GM19023 (cell line): ENCODE measurements around the gene SZT2.

Experiments used
- ATAC-seq: cut with Tn5 transposase; IDR thresholded peaks from one replicate; pipeline ENCODE4 v1.9.1; 2021; ENCODE audit warnings: mild to moderate bottlenecking, moderate library complexity; ENCODE audit not compliant: unreplicated experiment

The SZT2 gene

DNA sequence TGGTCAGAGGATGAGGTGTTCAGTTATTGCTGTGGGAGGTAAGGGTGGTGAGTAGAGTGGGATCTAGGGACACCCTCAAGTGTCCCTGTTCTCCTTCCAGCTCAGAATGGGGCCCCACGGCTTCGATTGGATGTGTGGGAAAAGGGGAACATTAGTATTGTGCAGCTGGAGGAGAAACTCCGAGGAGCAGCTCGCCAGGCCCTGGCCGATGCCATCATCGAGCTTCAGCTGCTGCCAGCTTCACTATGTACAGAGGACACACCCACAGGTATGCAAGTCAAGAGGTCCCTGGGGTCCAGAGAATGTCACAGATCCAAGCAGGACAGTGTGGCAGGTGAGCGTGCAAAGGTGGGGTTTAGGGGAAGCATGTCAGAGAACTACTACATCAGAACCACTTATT lies 50.1 kb downstream of the SZT2 start:
- no peak for ATAC-seq

GRCh38 chr1:43440358-43440757 lies 50.7 kb downstream of the SZT2 start:
- ATAC-seq, result no peak

- no peak for ATAC-seq
Measured at GRCh38 chr1:43441166-43441893, 51.6 kb downstream of the SZT2 start.

GRCh38 chr1:43441894-43442637 lies 52.4 kb downstream of the SZT2 start:
- no peak for ATAC-seq

GRCh38 chr1:43442756-43443155 lies 53.1 kb downstream of the SZT2 start:
- ATAC-seq, result no peak

- ATAC-seq, result no peak
Measured at GRCh38 chr1:43443197-43443946, 53.7 kb downstream of the SZT2 start.

- no peak for ATAC-seq
Measured at GRCh38 chr1:43444151-43444828, 54.6 kb downstream of the SZT2 start.

GRCh38 chr1:43444836-43445235 lies 55.1 kb downstream of the SZT2 start:
- no peak for ATAC-seq

DNA sequence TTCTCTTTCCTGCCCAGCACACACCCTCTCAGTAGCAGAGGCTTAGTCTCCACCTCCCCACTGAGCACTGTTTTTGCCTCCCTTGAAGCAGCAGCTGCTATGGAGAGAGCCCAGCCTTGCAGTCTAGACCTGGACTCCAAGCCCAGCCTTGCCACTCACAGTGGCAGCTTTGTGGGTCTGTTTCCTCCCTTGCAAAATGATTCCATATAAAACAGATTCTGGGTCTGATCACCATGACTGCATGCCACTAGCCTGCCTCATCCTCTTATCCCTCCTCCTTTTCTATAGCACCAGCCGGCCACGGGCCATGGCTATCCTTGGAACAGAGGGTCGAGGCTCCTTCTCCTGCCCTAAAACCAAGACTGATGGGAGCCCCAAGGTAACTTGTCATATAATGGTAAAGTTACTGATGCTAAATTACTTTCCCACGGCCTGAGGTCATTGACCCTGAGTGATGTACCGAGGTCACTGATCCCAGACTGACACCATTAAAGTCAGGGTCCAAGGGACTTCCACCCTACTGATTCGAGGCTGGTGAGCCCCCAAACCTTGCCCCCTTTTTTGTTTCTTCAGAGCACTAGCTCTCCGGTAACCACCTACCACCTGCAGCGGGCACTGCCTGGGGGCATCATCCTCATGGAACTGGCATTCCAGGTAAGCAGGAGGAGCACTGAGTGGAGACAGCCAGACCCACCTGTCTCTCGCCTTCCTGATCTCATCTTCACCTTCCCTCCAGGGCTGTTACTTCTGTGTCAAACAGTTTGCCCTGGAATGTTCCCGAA lies 56.1 kb downstream of the SZT2 start:
- ATAC-seq, result no peak

DNA sequence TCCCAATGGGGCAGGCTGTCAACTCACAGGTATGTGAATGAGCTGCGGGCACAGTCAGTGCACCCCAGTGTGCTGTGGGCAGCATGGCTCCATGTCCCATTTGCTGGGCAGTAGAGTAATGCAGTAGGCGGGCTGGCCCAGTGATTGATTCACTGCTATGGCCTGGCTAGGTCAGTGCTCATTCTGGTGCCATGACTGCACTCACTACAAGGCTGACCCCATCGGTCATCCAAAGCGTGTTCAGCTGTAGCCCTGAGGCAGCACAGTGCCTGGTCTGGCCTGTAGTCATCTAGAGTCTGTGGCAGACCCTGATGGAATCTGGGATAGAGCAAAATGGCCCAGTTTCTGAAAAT lies 56.7 kb downstream of the SZT2 start:
- no peak for ATAC-seq

DNA sequence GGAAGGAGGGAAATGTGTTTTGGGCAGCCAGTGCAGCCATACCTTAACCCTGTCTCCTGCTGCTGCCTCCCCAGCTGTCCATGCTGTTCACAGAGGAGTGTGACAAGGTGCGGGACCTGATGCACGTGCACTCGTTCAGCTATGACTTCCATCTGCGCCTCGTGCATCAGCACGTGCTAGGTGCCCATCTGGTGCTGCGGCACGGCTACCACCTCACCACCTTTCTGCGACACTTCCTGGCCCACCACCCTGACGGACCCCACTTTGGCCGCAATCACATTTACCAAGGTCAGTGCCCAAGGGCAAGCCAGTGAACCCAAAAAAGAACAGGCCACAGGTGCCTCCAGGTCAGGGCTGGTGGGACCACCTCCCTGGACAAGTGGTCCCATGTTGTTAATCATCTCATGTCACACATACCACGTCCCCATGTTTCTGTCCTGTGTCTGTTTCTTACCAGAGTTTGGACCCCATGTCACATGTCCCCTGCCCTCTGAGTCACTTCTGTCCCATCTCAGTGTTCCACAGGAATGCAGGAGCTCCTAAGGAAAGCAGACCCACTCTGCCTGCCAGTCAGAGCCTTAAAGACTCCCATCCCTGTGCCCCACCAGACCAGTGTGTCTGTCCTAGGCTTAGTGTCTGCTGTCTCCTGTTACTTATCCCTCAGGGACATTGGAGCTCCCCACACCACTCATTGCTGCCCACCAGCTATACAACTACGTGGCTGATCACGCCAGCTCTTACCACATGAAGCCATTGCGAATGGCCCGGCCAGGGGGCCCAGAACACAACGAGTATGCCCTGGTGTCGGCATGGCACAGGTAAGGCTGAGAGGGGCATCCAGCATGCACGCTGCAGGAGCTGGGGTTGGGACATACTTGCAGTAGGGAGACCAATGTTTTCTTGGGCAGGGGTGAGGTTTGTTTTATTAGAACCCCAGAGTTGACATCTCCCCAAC lies 57.5 kb downstream of the SZT2 start:
- ATAC-seq, result no peak

DNA sequence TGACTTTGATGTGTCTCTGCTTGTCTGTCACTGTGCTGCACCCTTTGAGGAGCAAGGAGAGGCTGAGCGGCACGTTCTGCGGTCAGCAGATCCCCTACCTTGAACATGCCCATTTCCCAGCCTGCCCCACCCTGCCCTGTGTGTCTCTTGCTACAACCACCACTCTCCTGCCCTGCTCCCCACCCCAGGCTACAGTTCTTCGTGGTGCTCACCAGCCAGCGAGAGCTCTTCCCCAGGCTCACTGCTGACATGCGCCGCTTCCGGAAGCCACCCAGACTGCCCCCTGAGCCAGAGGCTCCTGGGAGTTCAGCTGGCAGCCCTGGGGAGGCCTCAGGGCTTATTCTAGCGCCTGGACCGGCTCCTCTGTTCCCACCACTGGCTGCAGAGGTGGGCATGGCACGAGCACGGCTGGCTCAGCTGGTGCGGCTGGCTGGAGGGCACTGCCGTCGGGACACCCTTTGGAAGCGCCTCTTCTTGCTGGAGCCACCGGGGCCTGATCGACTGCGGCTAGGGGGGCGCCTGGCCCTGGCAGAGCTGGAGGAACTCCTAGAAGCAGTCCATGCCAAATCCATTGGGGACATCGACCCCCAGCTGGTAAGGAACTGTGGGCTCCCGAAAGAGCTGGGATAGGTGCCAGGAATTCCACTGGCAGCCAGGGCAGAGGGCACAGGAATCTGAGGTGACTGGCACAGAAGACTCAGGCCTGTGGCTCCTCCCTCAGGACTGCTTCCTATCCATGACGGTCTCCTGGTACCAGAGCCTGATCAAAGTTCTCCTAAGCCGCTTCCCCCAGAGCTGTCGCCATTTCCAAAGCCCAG lies 58.4 kb downstream of the SZT2 start:
- ATAC-seq, result no peak

GRCh38 chr1:43448955-43449707 lies 59.4 kb downstream of the SZT2 start:
- ATAC-seq, result no peak

DNA sequence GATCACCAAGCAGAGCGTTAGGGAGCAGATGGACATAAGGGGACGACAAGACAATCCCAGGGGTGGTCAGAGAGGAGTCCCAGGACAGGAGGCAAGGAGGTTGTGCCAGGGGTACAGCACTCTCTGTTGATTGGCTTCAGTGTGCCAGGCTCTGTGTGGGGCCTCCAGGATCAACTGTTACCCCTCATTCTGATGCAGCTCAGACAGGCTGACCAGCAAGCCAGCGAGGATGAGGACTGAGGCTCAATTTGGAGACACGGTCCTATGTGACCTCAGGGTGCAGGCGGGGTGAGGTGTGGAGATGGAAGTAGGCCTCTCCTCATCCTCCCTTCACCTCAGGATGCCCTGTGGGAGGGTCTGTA lies 60.0 kb downstream of the SZT2 start:
- no peak for ATAC-seq

DNA sequence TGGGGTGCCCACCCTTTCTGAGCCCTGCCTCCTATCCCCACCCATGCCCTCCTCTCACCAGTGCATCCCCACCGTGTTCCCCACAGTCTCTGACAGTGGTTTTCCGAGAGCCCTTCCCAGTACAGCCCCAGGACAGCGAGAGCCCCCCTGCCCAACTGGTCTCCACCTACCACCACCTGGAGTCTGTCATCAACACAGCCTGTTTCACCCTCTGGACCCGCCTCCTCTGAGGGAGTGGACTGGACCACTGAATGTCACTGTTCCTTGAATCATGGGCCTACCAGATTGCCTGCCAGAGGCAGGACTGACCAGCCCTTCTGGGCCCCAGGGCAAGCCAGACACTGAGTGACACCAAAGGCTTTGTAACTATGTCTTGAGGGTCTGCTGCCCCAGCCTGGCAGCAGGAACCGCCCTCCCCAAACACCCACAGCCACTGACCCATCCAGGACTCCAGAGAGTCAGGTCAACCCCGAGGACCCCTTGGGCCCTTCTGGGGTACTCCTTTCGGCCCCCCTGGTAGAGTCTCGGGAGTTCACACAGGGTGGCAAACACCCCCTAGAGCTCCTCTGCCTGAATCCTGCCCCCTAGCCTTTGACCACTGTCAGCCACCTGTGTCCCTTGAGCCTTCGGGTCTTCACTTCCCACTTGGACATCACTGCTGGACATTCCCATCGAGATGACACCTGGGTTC lies 60.7 kb downstream of the SZT2 start:
- no peak for ATAC-seq

DNA sequence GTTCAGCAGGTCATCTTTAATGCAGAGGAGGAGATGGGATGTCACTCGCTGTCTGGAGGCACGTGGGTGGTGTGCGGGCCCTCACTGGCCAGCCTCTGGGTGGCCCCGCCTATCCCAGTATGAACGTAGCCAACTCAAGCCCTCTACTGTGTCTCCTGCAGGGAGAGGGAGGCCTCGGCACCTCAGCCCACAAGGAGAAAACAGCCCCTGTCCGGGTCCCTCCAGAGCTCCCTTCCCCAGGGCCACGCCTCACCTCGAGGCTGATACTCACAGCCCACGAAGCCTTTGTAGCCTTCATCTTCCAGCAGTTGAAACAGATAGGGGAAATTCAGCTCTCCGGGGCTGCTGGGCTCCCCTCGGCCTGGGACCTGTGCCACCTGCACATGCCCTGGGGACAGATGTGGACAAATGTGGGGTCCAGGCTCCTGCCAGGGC lies 61.5 kb downstream of the SZT2 start:
- no peak for ATAC-seq
